Measurements from ENCODE around the gene BRSK2. TPM values are rescaled to one million over a fixed set of nuclear protein-coding genes. Genes with fewer than 3 reads are reported as not detected.
"Not testable (repeated sequence)": the region's sequence is repeated elsewhere in the genome, so short reads cannot be mapped to it uniquely, and the experiment has no call there.

Gene BRSK2
- total RNA-seq, 1 donor from 2014 or later, result 1.4 TPM

DNA sequence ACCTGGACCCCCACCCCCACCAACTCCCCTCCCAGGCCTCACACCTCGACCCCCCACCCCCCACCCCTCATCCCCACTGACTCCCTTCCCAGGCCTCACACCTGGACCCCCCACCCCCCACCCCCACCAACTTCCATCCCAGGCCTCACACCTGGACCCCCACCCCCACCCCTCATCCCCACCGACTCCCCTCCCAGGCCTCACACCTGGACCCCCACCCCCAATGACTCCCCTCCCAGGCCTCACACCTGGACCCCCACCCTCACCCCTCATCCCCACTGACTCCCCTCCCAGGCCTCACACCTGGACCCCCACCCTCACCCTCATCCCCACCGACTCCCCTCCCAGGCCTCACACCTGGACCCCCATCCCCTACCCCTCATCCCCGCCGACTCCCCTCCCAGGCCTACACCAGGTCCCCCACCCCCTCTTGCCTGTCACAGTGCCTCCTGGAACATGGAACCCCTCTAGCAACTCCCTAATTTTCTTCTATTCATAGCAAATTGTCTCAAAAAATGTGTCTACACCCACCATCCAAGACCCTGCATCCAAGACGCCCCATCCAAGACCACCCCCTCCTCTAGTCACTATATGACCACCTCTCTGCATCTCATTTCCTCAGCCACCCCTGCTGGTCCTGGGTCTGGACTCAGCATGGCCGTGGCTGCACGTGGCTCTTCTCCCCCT lies 36.9 kb upstream of the BRSK2 start:
- DNase-seq (ENCODE audit: missing footprints) (no peak), ATAC-seq (no peak)
- intact Hi-C loops (cut with DNase I), result no loop called here

DNA sequence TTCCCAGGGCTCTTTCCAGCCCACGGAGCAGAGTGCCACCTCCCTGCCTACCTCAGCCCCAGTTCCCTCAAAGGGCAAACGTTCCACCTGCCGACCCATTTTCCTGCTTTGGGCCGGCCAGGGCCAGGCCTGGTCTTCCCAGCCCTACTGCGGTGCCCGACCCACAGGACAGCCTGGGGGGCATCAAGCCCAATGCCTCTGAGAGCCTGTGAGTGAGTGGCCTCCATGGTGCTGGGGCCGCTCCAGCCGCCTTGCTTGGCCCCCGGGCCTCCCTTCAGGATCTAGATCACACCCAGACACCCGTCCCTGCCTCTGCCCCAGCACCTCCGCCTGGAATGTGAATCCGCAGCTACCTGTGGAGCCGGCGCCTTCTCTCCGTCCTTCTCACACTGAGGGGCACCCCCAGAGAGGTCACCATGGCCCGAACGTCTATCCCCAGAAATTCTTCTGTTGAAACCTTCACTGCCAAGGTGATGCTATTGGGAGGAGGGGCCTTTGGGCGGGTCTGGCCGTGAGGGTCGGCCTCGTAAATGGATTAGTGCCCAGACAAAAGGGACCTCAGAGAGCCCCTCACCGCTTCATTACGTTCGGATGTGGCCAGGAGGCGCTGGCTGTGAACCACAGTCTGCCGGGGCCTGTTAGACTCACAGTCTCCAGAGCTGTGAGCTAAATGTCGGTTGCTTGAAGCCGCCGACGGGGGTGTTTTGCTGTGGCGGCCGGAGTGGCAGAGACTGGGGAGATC lies 36.2 kb upstream of the BRSK2 start:
- DNase-seq (ENCODE audit: missing footprints) (no peak), ATAC-seq (no peak)
- intact Hi-C loops (cut with DNase I), result no loop called here

DNA sequence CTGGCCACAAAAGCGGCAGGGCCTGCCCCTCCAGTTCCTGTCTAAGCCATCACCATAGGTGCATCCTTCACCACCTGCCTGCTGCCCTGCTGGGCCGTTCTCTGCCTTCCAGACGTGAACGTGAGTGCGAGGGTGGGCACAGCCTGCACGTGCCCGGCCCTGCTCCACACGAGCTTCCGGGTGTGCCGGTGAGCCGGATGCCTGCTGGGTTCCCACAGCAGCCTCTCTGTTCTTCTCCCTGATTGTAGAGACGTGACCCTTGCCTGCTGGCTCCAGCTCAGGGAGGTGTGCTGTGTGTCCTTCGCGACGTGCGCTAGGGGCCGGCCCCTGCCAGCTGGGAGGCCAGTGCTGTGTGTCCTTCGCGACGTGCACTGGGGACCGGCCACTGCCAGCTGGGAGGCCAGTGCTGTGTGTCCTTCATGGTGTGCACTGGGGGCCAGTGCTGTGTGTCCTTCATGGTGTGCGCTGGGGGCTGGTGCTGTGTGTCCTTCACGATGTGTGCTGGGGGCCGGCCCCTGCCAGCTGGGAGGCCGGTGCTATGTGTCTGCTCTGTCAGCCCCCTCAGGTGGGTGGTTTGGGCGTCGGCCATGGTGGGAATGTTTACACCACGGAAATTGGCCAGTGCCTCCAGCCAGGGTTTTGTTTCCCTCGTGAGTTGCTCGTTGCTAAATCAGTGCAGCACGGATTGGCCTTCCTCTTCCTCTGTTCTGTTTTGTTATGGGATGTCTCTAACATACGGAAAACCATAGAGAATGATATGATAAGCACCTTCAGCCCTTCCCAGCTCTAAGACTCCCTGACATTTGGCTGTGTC lies 35.4 kb upstream of the BRSK2 start:
- DNase-seq (ENCODE audit: missing footprints) (no peak), ATAC-seq (no peak)
- intact Hi-C loops (cut with DNase I), result no loop called here

DNA sequence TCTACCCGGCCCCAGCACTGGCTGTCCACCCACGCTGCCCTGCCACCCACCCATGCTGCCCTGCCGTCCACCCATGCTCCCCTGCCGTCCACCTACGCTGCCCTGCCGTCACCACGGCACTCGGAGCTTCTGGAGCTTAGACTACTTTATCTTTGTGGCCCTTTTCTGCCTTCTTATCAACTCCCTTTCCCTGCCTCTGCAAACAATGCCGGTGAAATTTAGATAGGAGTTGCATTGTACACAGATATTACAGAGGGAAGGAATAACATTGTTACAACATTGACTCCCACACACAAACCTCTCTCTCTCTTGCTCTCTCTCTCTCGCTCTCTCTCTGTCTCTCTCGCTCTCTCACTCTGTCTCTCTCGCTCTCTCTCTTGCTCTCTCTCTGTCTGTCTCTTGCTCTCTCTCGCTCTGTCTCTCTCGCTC lies 33.7 kb upstream of the BRSK2 start:
- no peak for ATAC-seq
- DNase-seq (ENCODE audit: missing footprints), result no peak
- intact Hi-C loops (cut with DNase I), result no loop called here

DNA sequence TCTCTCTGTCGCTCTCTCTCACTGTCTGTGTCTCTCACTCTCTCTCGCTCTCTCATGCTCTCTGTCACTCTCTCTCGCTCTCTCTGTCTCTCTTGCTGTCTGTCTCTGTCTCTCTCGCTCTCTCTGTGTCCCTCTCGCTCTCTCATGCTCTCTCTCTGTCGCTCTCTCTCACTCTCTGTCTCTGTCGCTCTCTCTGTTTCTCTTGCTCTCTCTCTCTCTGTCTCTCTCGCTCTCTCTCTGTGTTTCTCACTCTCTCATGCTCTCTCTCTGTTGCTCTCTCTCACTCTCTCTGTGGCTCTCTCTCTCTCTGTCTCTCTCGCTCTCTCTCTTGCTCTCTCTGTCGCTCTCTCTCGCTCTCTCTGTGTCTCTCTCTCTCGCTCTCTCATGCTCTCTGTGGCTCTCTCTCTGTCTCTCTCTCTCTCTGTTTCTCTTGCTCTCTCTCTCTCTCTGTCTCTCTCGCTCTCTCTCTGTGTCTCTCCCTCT lies 33.2 kb upstream of the BRSK2 start:
- no peak for DNase-seq (ENCODE audit: missing footprints)
- ATAC-seq, result no peak
- intact Hi-C loops (cut with DNase I), result no loop called here

DNA sequence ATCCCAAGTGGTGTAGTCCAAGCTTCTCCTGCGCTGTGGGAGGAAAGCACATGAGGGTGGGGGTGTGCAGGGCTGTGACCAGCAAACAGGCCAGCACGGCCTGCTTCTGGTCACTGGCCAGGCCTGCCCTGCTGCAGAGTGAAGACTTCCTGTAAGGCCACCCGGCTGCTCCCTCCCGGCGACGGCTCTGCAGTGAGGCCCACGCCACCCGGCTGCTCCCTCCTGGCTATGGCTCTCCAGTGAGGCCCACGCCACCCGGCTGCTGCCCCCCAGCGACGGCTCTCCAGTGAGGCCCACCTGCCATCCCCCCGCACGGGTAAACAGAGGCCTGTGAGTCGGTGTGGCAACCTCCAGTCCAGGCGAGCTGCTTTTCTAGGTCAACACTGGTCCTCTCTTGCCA lies 31.4 kb upstream of the BRSK2 start:
- intact Hi-C loops (cut with DNase I), result no loop called here
- no peak for ATAC-seq
- DNase-seq (ENCODE audit: missing footprints), result peak; percentile 52

DNA sequence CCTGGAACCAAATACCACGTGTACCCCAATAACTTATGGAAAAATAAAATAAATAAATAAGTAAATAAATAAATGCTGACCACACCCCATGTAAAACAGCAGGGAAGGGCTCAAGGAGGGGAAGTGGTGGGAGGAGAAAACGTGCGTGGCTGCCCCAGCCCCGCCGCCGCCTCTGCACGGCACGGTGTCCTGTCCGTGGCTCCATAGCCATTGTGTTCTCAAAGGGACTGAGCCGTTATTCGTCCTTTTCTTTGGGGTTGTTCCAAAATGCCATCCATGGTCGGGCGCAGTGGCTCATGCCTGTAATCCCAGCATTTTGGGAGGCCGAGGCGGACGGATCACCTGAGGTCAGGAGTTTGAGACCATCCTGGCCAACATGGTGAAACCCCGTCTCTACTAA lies 30.8 kb upstream of the BRSK2 start:
- intact Hi-C loops (cut with DNase I); ATAC-seq: not testable (repeated sequence)
- DNase-seq (ENCODE audit: missing footprints), result peak; percentile 32

DNA sequence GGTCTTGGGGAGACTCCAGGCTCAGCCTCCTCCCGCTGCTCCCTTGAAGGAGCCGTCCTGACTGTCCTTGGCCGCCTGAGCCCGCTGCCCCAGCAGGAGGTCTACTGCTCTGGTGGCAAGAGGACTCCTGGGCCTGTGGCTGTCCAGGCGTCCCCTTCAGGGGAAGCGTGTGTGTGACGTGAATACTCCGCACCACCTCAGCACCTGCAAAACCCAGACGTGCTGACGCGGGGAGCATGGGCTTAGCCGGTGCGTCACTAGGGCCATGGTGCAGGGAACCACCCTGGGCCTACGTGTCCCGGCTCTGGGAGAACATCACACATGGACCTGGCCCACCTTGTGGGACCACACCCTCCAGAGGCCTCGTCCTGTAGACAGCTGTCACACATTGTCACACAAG lies 30.2 kb upstream of the BRSK2 start:
- ATAC-seq, result no peak
- intact Hi-C loops (cut with DNase I), result no loop called here
- peak; percentile 9 for DNase-seq (ENCODE audit: missing footprints)

DNA sequence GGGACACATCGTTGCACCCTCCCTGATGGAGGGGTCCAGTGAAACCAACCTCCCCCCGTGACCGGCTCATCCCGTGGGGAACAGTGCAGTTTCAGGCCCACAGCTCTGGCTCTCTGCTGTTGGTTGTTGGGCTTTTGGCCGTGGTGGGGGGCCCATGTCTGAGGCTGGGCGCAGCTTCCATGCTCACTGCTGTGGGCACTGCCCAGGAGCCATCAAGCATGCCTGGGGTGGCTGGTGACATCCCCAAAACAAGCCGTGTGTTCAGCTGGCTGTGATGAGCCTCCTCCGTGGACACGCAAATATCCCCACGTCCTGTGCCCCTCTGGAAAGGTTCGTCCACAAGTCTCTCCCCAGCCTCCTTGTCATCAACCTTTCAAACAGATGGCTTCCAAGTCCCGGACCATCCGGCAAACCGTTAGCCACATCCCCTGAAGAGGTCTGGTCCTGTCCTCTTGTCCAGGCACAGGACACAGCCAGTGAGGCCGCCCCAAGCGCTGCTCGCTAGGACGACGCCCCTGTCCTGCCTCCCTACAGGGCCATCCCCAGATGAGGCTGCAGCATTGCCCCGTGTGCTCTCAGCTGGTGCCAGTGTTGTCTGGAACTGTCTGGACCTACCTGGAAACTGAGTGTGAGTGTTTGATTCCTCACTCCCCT lies 29.4 kb upstream of the BRSK2 start:
- DNase-seq (ENCODE audit: missing footprints), result peak; percentile 45
- ATAC-seq, result no peak
- intact Hi-C loops (cut with DNase I), result no loop called here

DNA sequence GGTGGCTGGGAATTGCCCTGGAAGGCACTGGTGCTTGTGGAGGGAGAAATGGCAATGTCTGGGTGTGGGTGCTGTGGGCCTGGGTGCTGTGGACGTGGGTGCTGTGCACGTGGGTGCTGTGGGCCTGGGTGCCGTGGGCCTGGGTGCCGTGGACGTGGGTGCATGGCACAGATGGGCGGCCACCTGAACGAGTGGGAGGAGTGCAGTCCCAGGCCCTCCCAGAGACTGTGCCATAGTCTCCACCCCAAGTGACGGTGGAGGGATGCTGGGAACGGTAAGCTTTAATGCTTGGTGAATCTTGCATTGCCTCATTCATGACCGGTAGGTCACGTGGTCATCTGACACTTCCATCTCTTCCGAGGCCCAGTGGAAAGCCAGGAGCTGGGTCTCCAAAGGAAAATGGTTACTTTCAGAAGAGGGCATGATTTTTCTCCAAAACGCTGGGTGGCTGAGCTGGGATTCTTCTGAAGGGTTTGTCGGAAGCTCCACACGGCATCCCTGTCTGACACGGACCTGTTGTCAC lies 28.8 kb upstream of the BRSK2 start:
- peak; percentile 23 for DNase-seq (ENCODE audit: missing footprints)
- no peak for ATAC-seq
- intact Hi-C loops (cut with DNase I), result no loop called here

DNA sequence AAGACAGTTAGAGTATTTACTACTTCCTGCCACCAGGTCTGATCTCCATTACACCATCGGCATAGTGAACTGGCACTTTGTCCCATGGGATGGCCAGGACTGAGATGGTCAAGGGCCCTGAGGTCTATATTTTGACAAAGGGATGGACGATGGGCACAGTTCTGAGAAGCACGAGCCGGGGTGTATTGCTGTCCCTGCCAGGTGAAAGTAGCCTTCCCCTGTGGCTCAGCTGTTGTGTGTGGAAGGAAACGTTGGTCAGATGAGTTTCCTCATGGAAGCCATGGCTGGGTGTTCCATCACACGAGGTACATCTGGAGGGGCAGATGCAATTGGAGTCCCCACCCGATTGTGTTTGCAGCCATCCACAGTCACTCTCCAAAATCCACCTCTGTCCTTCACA lies 27.9 kb upstream of the BRSK2 start:
- DNase-seq (ENCODE audit: missing footprints), result no peak
- intact Hi-C loops (cut with DNase I), result no loop called here
- no peak for ATAC-seq

DNA sequence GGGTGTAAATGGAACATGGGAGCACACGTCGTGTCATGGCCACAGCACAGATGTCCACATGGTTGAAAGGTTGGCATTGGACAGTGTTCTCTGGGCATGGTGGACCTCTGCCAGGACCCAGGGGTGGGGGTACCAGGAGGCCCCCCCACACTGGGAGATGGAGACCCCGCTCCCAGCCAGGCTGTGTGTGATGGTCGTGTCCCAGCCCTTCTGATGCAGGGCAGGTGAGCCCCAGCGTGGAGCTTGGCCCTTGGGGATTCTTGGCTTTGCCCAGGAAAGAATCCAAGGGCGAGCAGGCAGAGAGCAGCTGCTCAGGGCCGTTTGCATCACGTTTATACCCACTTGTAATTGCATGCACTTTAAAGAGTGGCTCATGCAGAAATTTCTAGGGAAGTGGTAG lies 22.0 kb upstream of the BRSK2 start:
- ATAC-seq (no peak), DNase-seq (ENCODE audit: missing footprints) (peak; percentile 25)
- intact Hi-C loops (cut with DNase I), result no loop called here

DNA sequence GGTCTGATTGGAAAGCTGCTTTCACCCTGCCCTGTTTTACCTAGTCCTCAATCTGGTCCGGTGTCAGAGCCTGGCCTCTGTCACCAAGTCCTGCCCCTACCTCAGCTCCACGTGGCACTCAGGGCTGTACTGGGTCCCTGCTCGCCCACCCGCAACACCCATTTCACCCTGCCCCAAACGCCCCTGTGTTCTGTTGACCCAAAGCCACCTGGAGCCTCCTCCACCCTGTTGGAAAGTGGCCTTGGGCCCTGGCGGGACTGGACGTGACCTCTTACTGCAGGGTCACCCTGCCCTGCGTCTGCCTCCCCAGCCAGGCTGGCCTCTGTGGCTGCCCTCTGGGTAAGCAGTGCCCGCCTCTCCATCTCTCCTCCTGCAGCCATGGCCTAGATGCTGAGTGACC lies 21.5 kb upstream of the BRSK2 start:
- DNase-seq (ENCODE audit: missing footprints), result peak; percentile 49
- no peak for ATAC-seq

DNA sequence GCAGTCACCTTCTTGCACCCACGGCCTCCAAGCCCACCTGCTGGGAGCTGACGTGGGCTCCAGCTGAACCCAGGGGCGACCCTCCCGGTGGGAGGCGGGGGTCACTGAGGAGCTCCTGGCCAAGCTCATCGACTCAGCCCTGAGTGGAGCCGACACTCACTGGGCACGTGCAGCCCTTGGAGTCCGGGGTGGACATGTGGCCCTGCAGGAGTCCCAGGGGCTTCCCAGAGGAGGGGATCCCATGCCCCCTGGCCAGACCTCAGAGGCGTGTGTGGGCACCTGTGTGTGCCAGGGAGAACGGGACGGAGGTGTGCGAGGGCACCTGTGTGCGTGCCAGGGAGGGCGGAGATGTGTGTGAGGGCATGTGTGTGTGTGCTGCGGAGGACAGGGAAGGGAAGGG lies 20.8 kb upstream of the BRSK2 start:
- DNase-seq (ENCODE audit: missing footprints), result peak; percentile 22
- intact Hi-C loops (cut with DNase I), result no loop called here
- no peak for ATAC-seq

More for the DNA sequence above, 21.5 kb upstream of the BRSK2 start:
- intact Hi-C loops (cut with DNase I), result no loop called here

DNA sequence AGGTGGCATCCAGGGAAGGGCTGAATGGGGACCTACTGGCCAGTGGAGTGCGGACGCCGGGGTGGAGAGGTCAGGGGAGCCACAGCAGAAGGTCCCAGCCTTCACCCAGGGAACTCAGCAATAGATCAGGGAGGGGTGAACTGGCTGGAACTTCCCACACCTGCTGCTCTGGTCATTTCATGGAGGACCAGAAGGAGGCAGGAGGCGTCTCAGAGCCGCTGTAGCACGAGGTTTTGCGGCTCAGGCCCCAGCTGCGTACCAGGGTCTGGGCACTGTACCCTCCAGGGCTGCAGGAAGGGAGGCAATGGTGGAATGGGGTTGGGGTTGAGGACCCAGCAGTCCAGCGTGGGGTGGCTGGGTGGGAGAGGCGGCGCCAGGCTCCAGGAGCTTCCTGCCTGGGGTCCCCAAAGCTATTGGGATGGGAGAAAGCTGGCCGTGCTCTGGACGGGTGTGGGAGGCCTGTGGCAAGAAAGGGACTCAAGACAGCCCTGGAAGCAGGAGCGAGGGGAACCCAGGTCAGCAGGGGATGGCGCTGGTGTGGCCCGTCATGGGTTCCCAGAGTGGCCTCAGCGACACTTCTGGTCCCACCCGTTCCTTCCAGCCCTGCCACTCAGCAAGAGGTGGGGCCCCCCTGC lies 20.2 kb upstream of the BRSK2 start:
- ATAC-seq (no peak), DNase-seq (ENCODE audit: missing footprints) (peak; percentile 26)
- intact Hi-C loops (cut with DNase I), result no loop called here

DNA sequence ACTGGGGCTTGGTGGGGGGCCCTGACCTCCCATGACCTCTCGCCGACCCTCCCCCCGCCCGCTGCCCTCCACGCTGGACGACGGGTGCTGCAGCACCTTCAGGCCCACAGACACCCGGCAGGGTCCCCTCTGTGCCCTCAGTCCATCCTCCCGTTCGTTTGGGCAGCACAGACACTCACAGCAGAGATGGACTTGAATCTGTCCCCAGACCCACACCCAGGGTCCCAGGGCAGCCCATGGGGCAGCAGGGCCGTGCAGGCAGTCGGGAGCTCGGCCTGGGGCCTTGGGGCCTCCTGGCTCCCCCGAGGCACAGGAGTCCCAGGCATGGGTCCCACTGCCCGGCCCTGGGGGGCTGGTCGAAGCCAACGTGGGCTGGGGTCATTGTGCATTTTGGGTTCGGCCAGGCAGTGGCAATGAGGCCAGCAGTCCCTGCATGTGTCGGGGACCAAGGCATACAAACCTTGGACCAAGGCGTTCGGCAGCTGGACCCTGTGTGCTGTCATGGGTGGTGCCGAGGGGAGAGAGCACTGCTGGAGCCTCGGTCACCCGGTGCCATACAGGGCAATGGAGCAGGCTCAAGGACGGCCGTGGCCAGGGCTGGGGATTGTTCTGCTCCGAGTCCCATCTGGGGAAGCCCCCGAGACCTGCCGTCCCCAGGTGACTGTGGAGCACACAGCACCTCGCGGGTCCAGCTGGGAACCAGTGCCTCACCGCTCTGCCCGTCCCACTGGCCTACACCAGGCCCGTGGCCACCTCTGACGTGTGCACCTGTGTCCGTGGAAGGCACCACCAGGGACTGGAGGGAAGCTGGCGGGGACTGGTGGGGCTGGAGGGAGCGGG lies 19.3 kb upstream of the BRSK2 start:
- intact Hi-C loops (cut with DNase I), result no loop called here
- DNase-seq (ENCODE audit: missing footprints) (peak; percentile 47), ATAC-seq (no peak)

DNA sequence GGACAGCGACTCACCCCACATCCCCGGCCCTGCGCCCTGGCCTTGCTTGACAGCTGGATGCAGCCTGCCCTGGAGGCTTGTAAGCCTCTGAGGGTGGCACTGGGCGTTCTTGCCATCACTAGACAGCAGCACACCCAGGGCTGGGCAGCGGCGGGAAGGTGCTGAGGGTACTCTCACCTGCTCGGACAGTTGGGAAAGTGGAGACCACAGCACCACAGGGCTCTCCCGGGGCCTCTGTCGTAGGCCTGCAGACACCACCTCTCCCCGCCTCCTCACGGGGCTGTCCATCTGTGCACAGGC lies 18.8 kb upstream of the BRSK2 start:
- peak; percentile 45 for DNase-seq (ENCODE audit: missing footprints)
- ATAC-seq, result no peak

DNA sequence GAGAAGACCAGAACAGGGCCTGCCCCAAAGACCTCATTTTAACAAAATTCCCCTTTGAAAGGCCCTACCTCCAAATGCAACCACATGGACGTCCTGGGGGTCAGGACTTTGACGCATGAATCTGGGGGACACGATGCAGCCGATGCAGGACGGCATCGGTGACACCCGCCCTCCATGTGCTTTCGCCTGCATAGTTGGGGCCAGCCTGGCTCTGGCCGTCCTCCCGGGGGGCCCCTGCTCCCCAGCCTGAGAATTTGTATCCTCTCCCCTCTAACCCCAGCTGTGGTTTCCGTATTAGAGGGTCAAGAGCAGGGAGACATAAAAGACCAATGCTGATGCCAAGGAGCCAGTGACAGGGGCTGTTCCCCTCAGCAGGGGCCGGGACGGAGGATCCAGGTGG lies 18.4 kb upstream of the BRSK2 start:
- ATAC-seq (no peak), DNase-seq (ENCODE audit: missing footprints) (no peak)
- intact Hi-C loops (cut with DNase I), result no loop called here

More for the DNA sequence above, 18.8 kb upstream of the BRSK2 start:
- intact Hi-C loops (cut with DNase I), result no loop called here

Measured in Right ventricle myocardium inferior (tissue), 1 donor.